HEK293 (cell line): Measurements from ENCODE around the gene WAC.
A peak's percentile ranks its signal among the peaks of the same experiment; 100 is the strongest.

Source experiments
- AEBP2 ChIP-seq: fragments of 450-650 bp; formaldehyde crosslinking; IDR thresholded peaks from 2 replicates; pipeline ENCODE4 v1.5.1; 2016; ENCODE audit warnings: missing biosample characterization, missing genetic modification characterization, borderline replicate concordance
- GFI1B ChIP-seq: fragments of 450-650 bp; formaldehyde crosslinking; IDR thresholded peaks from 2 replicates; pipeline ENCODE4 v1.5.1; 2016; ENCODE audit warnings: missing biosample characterization, missing genetic modification characterization
- GLI4 ChIP-seq: fragments of 450-650 bp; formaldehyde crosslinking; IDR thresholded peaks from 2 replicates; pipeline ENCODE4 v1.5.1; 2016; ENCODE audit warnings: missing biosample characterization, missing genetic modification characterization
- GLIS1 ChIP-seq: fragments of 450-650 bp; formaldehyde crosslinking; IDR thresholded peaks from 2 replicates; pipeline ENCODE4 v1.5.1; 2016; ENCODE audit warnings: missing biosample characterization, missing genetic modification characterization
- IKZF3 ChIP-seq: fragments of 450-650 bp; IDR thresholded peaks from 2 replicates; pipeline ENCODE4 v1.5.0; 2018; ENCODE audit warnings: missing biosample characterization, mild to moderate bottlenecking, missing genetic modification characterization, moderate library complexity
- KLF7 ChIP-seq: fragments of 450-650 bp; formaldehyde crosslinking; IDR thresholded peaks from 2 replicates; pipeline ENCODE4 v1.5.1; 2016; ENCODE audit warnings: missing biosample characterization, missing genetic modification characterization, borderline replicate concordance
- SP7 ChIP-seq: fragments of 450-650 bp; formaldehyde crosslinking; IDR thresholded peaks from 2 replicates; pipeline ENCODE4 v1.5.1; 2016; ENCODE audit warnings: missing biosample characterization, missing genetic modification characterization
- ZBTB10 ChIP-seq: fragments of 450-650 bp; formaldehyde crosslinking; IDR thresholded peaks from 2 replicates; pipeline ENCODE4 v1.5.1; 2016; ENCODE audit warnings: missing biosample characterization, missing genetic modification characterization
- ZBTB17 ChIP-seq: fragments of 450-650 bp; formaldehyde crosslinking; IDR thresholded peaks from 2 replicates; pipeline ENCODE4 v1.5.1; 2016; ENCODE audit warnings: missing biosample characterization, missing genetic modification characterization
- ZFHX2 ChIP-seq: fragments of 450-650 bp; formaldehyde crosslinking; conservative IDR thresholded peaks from 2 replicates; pipeline ENCODE4 v1.5.1; 2016; ENCODE audit warnings: missing biosample characterization, missing genetic modification characterization
- ZIC2 ChIP-seq: fragments of 450-650 bp; formaldehyde crosslinking; IDR thresholded peaks from 2 replicates; pipeline ENCODE4 v1.5.1; 2016; ENCODE audit warnings: missing biosample characterization, missing genetic modification characterization
- ZNF140 ChIP-seq: fragments of 450-650 bp; formaldehyde crosslinking; IDR thresholded peaks from 2 replicates; pipeline ENCODE4 v1.5.1; 2016; ENCODE audit warnings: missing biosample characterization, missing genetic modification characterization
- ZNF266 ChIP-seq: fragments of 450-650 bp; formaldehyde crosslinking; IDR thresholded peaks from 2 replicates; pipeline ENCODE4 v1.5.1; 2016; ENCODE audit warnings: missing biosample characterization, missing genetic modification characterization, low read depth
- ZNF280D ChIP-seq: fragments of 450-650 bp; formaldehyde crosslinking; IDR thresholded peaks from 2 replicates; pipeline ENCODE4 v1.5.1; 2016; ENCODE audit warnings: missing biosample characterization, missing genetic modification characterization
- ZNF433 ChIP-seq: fragments of 450-650 bp; formaldehyde crosslinking; IDR thresholded peaks from 2 replicates; pipeline ENCODE4 v1.5.1; 2016; ENCODE audit warnings: missing biosample characterization, missing genetic modification characterization, low read depth
- ZNF473 ChIP-seq: fragments of 450-650 bp; formaldehyde crosslinking; IDR thresholded peaks from 2 replicates; pipeline ENCODE4 v1.5.1; 2017; ENCODE audit warnings: missing biosample characterization, missing genetic modification characterization
- ZNF501 ChIP-seq: fragments of 450-650 bp; formaldehyde crosslinking; IDR thresholded peaks from 2 replicates; pipeline ENCODE4 v1.5.1; 2016; ENCODE audit warnings: missing biosample characterization, missing genetic modification characterization
- ZNF518A ChIP-seq: fragments of 450-650 bp; formaldehyde crosslinking; conservative IDR thresholded peaks from 2 replicates; pipeline ENCODE4 v1.5.1; 2016; ENCODE audit warnings: low read depth, missing biosample characterization, missing genetic modification characterization
- ZNF530 ChIP-seq: fragments of 450-650 bp; formaldehyde crosslinking; IDR thresholded peaks from 2 replicates; pipeline ENCODE4 v1.5.1; 2016; ENCODE audit warnings: low read depth, missing biosample characterization, missing genetic modification characterization
- ZNF660 ChIP-seq: fragments of 450-650 bp; IDR thresholded peaks from 2 replicates; pipeline ENCODE4 v1.5.1; 2018; ENCODE audit warnings: missing biosample characterization, mild to moderate bottlenecking, missing genetic modification characterization
- ZNF670 ChIP-seq: fragments of 450-650 bp; formaldehyde crosslinking; IDR thresholded peaks from 2 replicates; pipeline ENCODE4 v1.5.1; 2016; ENCODE audit warnings: missing biosample characterization, missing genetic modification characterization, low read depth
- ZNF76 ChIP-seq: fragments of 450-650 bp; formaldehyde crosslinking; IDR thresholded peaks from 2 replicates; pipeline ENCODE4; 2016; ENCODE audit warnings: low read depth, missing biosample characterization, missing genetic modification characterization, borderline replicate concordance
- TF ChIP-seq, protein P1 (sequence below): fragments of 450-650 bp; formaldehyde crosslinking; IDR thresholded peaks from 2 replicates; pipeline ENCODE4 v1.5.1; 2016; ENCODE audit warnings: missing biosample characterization, missing genetic modification characterization

The WAC gene

DNA sequence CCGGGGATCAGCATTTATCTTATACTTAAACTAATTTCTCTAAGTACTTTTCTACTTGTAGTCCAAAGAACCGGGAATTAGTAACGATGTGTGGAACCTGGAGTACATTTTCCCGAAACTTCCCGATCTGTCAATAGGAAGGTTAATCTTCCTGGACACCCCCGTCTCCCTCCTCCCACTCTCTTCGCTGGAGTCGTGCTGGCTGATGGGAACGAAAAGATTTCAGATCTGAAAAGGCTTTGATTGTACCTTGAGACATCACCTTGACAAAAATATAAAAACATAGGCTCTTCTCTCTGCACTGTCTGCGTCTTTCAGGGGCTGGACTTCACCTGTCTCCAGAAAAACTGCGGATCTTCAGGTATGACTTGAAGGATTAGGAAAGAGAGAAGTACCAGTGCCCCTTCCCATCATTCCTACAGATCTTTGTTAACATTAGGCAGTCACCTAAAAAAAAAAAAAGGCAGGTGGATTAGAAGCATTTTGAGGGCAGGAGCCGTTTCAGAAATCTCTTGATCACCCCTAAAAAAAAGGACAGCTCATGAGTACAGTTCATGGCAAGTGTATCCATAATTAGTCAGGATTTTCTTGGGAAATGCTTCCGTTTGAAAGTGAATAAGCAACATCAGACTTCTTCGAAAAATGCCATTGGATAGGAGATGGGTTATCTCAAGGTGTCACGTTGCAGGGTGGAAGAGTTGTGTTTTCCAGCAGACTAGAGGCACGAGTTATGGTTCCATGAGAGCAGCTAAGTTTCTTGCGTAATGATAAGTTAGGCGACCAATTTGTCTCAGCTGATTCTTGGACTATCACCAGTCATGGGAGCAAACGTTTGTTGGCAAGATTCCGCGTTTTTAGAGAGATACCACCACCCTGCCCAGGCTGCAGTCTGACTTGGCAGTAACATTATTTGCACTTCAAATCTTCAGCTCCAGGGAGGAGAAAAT, 136.6 kb downstream of the WAC start (continued):
- TF ChIP-seq ZBTB10 (tag by site-specific recombination) (no peak), IKZF3 (no peak; the same call in 1 of the 2 replicates), ZNF140 (tag by site-specific recombination) (no peak), ZNF670 (tag by site-specific recombination) (no peak), ZFHX2 (tag by site-specific recombination) (peak; percentile 36), ZNF76 (tag by site-specific recombination) (0 out of 2 replicates have a peak, but pooled peaks have one; percentile 10), AEBP2 (tag by site-specific recombination) (no peak), ZBTB17 (tag by site-specific recombination) (peak; percentile 62), GFI1B (tag by site-specific recombination) (no peak), ZNF518A (tag by site-specific recombination) (no peak), ZNF473 (no peak), ZNF280D (tag by site-specific recombination) (no peak), KLF7 (tag by site-specific recombination) (no peak), ZNF266 (tag by site-specific recombination) (no peak), SP7 (peak; percentile 66), ZNF530 (no peak), ZIC2 (tag by site-specific recombination) (no peak), ZNF660 (tag by site-specific recombination) (no peak), ZNF433 (tag by site-specific recombination) (no peak), ZNF501 (0 out of 2 replicates have a peak, but pooled peaks have one; percentile 12), GLIS1 (no peak), GLI4 (tag by site-specific recombination) (no peak)
- TF ChIP-seq, protein P1, sequence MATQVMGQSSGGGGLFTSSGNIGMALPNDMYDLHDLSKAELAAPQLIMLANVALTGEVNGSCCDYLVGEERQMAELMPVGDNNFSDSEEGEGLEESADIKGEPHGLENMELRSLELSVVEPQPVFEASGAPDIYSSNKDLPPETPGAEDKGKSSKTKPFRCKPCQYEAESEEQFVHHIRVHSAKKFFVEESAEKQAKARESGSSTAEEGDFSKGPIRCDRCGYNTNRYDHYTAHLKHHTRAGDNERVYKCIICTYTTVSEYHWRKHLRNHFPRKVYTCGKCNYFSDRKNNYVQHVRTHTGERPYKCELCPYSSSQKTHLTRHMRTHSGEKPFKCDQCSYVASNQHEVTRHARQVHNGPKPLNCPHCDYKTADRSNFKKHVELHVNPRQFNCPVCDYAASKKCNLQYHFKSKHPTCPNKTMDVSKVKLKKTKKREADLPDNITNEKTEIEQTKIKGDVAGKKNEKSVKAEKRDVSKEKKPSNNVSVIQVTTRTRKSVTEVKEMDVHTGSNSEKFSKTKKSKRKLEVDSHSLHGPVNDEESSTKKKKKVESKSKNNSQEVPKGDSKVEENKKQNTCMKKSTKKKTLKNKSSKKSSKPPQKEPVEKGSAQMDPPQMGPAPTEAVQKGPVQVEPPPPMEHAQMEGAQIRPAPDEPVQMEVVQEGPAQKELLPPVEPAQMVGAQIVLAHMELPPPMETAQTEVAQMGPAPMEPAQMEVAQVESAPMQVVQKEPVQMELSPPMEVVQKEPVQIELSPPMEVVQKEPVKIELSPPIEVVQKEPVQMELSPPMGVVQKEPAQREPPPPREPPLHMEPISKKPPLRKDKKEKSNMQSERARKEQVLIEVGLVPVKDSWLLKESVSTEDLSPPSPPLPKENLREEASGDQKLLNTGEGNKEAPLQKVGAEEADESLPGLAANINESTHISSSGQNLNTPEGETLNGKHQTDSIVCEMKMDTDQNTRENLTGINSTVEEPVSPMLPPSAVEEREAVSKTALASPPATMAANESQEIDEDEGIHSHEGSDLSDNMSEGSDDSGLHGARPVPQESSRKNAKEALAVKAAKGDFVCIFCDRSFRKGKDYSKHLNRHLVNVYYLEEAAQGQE (tag by site-specific recombination) = 0 out of 2 replicates have a peak, but pooled peaks have one; percentile 5
